ENCODE results near the gene DEFB128.
"Not testable (repeated sequence)": the region's sequence is repeated elsewhere in the genome, so short reads cannot be mapped to it uniquely, and the experiment has no call there.

Gene DEFB128

GRCh38 chr20:189611-190010, at the start of gene DEFB128:
Gene DEFB128 (minus strand): TSS chr20:189711. CDS start chr20:189623, 88 bp downstream.
- DNase-seq, result no peak

- DNase-seq, result no peak
These were observed 48.4 kb upstream of the DEFB128 start for GRCh38 chr20:237929-238328.

- no peak for DNase-seq
These were observed 48.0 kb upstream of the DEFB128 start for GRCh38 chr20:237489-237888.

- no peak for DNase-seq
These were observed 46.4 kb upstream of the DEFB128 start for GRCh38 chr20:235891-236290.

- DNase-seq, result no peak
These were observed 38.1 kb upstream of the DEFB128 start for GRCh38 chr20:227439-228105.

GRCh38 chr20:226958-227357, 37.4 kb upstream of the DEFB128 start, which contains the start of gene DEFB129:
Gene DEFB129 (plus strand): TSS chr20:227258. CDS start chr20:227289, 31 bp downstream.
- DNase-seq, result no peak

GRCh38 chr20:225879-226278, 36.4 kb upstream of the DEFB128 start:
- not testable (repeated sequence) for DNase-seq

- DNase-seq, result no peak
These were observed 31.8 kb upstream of the DEFB128 start for GRCh38 chr20:221258-221830.

GRCh38 chr20:219290-220115, 30.0 kb upstream of the DEFB128 start:
- DNase-seq, result peak; percentile 14

GRCh38 chr20:217266-217665, 27.8 kb upstream of the DEFB128 start:
- no peak for DNase-seq

- DNase-seq, result no peak
These were observed 26.3 kb upstream of the DEFB128 start for GRCh38 chr20:215796-216195.

GRCh38 chr20:214383-214782, 24.9 kb upstream of the DEFB128 start:
- DNase-seq, result no peak

- no peak for DNase-seq
These were observed 21.4 kb upstream of the DEFB128 start for GRCh38 chr20:210809-211502.

- DNase-seq, result peak; percentile 40
These were observed 19.5 kb upstream of the DEFB128 start for GRCh38 chr20:208942-209566.

- DNase-seq, result not testable (repeated sequence)
These were observed 14.1 kb upstream of the DEFB128 start for GRCh38 chr20:203630-204029.

- DNase-seq, result no peak
These were observed 10.5 kb upstream of the DEFB128 start for GRCh38 chr20:199996-200395.

- DNase-seq, result no peak
These were observed 8.7 kb upstream of the DEFB128 start for GRCh38 chr20:198225-198624.

GRCh38 chr20:187733-188132, 1.8 kb downstream of the DEFB128 start:
- DNase-seq, result no peak

- no peak for DNase-seq
These were observed 5.2 kb downstream of the DEFB128 start for GRCh38 chr20:184288-184687.

- no peak for DNase-seq
These were observed 20.6 kb downstream of the DEFB128 start for GRCh38 chr20:168876-169275.

- no peak for DNase-seq
These were observed 24.9 kb downstream of the DEFB128 start for GRCh38 chr20:164618-165017.

- DNase-seq, result no peak
These were observed 32.4 kb downstream of the DEFB128 start, which contains the start of gene DEFB127 for GRCh38 chr20:157154-157553. Gene DEFB127 (plus strand): TSS chr20:157454. CDS start chr20:157545, 91 bp downstream.

GRCh38 chr20:152131-152530, 37.4 kb downstream of the DEFB128 start:
- DNase-seq, result no peak
